Mammary epithelial cell (primary cell): ENCODE measurements around the gene DISP3.

ENCODE experiments used
- CTCF ChIP-seq, 2 donors: IDR thresholded peaks in 1 of 2; conservative IDR thresholded peaks in 1 of 2; 2 replicates each; pipeline ENCODE4 v1.5.1; 2011 to 2012; ENCODE audit warnings: inconsistent platforms in 2 of 2, low read length in 2 of 2, mild to moderate bottlenecking in 2 of 2, control low read depth in 1 of 2, low read depth in 1 of 2; ENCODE audit not compliant: insufficient read depth in 1 of 2; ENCODE audit errors: extremely low read depth in 1 of 2
- EZH2 ChIP-seq: IDR thresholded peaks from 2 replicates; pipeline ENCODE4 v1.6.1; 2012; ENCODE audit warnings: low read length, inconsistent platforms, borderline replicate concordance

- TF ChIP-seq CTCF (conservative IDR thresholded peaks at IDR 0.05 in 1 of 2, IDR thresholded peaks at IDR 0.05 in 1 of 2; ENCODE audit: extremely low read depth in 1 of 2, insufficient read depth in 1 of 2, low read depth in 1 of 2, low read length in 2 of 2), result no peak
- no peak for TF ChIP-seq EZH2
These were observed 20.1 kb downstream of the DISP3 start for GRCh38 chr1:11498956-11499594.
